SKM-1 (cell line): ENCODE measurements around the gene POTEJ.
"Not testable (repeated sequence)": the region's sequence is repeated elsewhere in the genome, so short reads cannot be mapped to it uniquely, and the experiment has no call there.

Experiments used
- DNase-seq: peaks from one replicate; lab custom pipeline; 2025; ENCODE audit not compliant: unreplicated experiment; lab: John Stamatoyannopoulos, UW

POTEJ gene

GRCh38 chr2:130601648-130602302 lies 9.5 kb upstream of the POTEJ start:
- DNase-seq: not testable (repeated sequence)

GRCh38 chr2:130608276-130609001 lies 2.8 kb upstream of the POTEJ start:
- not testable (repeated sequence) for DNase-seq

- DNase-seq: not testable (repeated sequence)
Measured at GRCh38 chr2:130609002-130609920, 2.0 kb upstream of the POTEJ start.

- not testable (repeated sequence) for DNase-seq
Measured at GRCh38 chr2:130610486-130610885, 754 bp upstream of the POTEJ start.

- DNase-seq: not testable (repeated sequence)
Measured at GRCh38 chr2:130628784-130629475, 17.7 kb downstream of the POTEJ start.

- DNase-seq: not testable (repeated sequence)
Measured at GRCh38 chr2:130638973-130639372, 27.7 kb downstream of the POTEJ start.

- not testable (repeated sequence) for DNase-seq
Measured at GRCh38 chr2:130641688-130642087, 30.4 kb downstream of the POTEJ start.

- DNase-seq: not testable (repeated sequence)
Measured at GRCh38 chr2:130649285-130649684, 38.0 kb downstream of the POTEJ start.

- not testable (repeated sequence) for DNase-seq
Measured at GRCh38 chr2:130664506-130664905, 53.3 kb downstream of the POTEJ start.

GRCh38 chr2:130665596-130665995 lies 54.4 kb downstream of the POTEJ start:
- not testable (repeated sequence) for DNase-seq

GRCh38 chr2:130667516-130667915 lies 56.3 kb downstream of the POTEJ start:
- not testable (repeated sequence) for DNase-seq

- DNase-seq: not testable (repeated sequence)
Measured at GRCh38 chr2:130670026-130670745, 58.9 kb downstream of the POTEJ start.

GRCh38 chr2:130692041-130692770 lies 81.0 kb downstream of the POTEJ start:
- not testable (repeated sequence) for DNase-seq

- not testable (repeated sequence) for DNase-seq
Measured at GRCh38 chr2:130693474-130693873, 82.2 kb downstream of the POTEJ start.

GRCh38 chr2:130703250-130703649 lies 92.0 kb downstream of the POTEJ start:
- not testable (repeated sequence) for DNase-seq
